CD4-positive, alpha-beta T cell treated with Interleukin-21 for 1 hour (primary cell): ENCODE measurements around the gene CAST.
"Not testable (repeated sequence)": the region's sequence is repeated elsewhere in the genome, so short reads cannot be mapped to it uniquely, and the experiment has no call there.

Experiments
- DNase-seq: peaks from one replicate; pipeline ENCODE4 v3.0.0-alpha.2; 2020

CAST gene

GRCh38 chr5:96788112-96788749 is 126.1 kb downstream of the CAST start:
- no peak for DNase-seq

DNA sequence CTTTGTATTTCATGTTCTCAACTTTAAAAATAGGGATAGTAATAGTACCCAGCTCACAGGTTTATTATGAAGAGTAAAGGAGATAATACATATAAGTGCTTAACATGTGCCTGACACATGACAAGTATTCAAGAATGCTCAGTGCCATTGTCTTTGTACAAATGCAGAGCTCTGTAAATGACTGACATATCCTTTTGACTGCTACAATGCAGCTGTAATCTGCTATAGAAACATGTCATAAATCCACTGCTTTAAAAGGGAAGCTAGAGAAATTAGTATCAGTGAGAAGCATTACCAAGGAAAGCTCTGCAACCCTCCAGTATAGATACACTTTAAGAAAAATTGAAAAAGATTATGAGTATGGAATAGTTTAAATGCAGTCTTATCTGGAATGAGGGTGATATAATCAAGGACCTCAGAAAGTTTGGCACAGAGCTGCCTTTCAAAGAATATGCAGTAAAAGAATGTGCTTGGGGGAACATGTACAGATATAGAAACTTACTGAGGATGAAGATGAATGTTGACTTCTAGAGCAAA is 127.7 kb downstream of the CAST start:
- no peak for DNase-seq

- DNase-seq: no peak
These were observed 128.9 kb downstream of the CAST start for GRCh38 chr5:96790961-96791504.

- peak; percentile 44 for DNase-seq
These were observed 132.6 kb downstream of the CAST start for GRCh38 chr5:96794757-96795156.

GRCh38 chr5:96795626-96796025 is 133.4 kb downstream of the CAST start:
- DNase-seq: no peak

- DNase-seq: no peak
These were observed 134.3 kb downstream of the CAST start for GRCh38 chr5:96796434-96796833.

GRCh38 chr5:96801718-96802117 is 139.5 kb downstream of the CAST start:
- DNase-seq: not testable (repeated sequence)

DNA sequence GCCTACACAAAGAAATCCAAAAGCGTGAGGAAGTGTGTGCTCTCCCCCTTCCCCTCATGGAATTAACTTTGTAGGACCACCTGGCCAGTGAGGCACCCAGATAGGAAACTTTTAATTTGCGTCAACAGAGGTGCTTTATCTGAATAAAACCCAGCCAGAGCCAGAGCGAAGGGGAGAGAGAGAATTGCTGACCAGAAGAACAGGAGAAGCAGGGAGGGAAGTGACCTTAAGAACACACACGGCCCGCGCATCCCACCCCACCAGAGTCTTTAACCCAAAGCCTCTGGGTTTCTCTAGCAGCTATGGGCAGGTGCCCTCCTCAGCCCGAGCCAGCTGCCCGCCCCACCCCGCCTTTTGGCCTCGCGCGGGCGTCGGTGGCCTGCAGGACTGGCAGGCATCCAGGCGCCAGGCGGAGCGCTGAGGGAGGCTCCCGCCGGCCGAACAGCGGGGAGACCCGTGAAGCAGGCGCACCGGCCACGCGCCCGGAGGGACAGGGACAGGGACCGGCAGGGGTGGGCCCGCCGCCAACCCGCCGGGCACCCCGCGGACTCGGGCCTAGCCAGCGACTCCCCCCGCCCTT is 145.0 kb downstream of the CAST start:
- DNase-seq: no peak

DNA sequence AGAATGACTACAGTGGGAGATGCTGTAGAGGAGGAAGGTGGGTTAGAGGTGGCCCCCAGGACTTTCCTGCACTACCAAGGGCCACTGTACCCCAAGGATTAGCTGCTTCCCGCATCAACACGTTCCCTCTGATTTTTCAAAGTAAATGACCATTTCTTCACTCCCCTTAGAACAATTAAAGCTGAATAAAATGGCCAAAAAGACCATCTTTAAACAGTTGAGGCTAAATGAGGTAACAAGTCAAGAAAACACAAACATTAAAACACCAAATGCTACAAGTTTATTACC is 146.3 kb downstream of the CAST start:
- no peak for DNase-seq

- DNase-seq: no peak
These were observed 146.8 kb downstream of the CAST start for GRCh38 chr5:96808868-96809558.

DNA sequence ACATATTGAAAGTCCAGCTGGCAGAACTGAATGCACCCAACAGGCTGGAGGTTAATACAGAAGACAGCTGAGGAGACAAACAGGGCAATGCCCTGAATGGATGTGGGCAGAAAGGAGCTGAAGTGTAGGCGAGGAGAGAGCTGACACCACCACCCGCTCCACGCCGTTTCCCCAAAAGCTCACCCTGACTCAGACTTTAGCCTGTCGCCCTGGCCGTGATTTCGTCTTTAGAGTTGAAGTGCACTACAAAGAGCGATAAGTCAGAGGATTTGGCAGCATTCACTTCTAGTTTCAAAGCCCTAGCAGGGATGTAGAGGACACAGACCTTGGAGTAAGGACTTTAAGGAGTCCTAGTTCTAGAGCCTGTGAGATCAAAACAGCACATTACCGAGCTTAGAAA is 147.7 kb downstream of the CAST start:
- no peak for DNase-seq

DNA sequence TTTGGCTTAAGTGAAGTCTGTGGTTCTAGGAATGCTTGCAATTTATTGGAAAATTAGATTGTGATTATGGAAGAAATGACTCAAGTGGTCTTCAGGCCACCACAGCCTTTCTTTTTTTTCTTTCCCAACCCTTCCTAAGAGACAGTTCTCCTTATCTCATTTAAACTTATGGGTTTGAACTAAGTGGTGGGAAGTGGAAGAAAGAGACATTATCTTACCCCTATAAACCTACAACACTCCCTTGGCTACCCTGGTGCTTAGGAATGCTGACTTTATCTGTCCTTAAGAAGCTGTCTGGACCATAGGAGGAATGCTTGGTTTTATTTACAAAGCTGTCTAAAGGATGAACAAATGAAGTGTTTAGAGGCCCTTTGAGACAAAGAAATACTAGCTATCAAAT is 150.7 kb downstream of the CAST start:
- DNase-seq: no peak

DNA sequence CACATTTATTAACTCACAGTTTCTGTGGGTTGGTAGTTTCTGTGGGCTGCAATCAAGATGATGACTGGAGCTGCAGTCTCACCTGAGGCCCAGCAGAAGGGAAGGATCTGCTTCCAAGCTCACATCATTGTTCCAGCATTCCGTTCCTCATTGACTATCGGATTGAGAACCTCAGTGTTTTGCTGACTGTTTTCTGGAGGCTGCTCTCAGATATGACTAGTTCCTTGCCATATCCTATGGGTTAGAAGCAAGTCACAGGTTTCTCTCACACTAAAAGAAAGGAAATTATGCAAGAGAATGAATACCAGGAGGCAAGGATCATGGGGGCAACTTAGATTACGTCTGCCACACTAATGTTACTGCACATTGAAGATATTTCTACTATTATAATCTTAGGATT is 151.9 kb downstream of the CAST start:
- DNase-seq: no peak

DNA sequence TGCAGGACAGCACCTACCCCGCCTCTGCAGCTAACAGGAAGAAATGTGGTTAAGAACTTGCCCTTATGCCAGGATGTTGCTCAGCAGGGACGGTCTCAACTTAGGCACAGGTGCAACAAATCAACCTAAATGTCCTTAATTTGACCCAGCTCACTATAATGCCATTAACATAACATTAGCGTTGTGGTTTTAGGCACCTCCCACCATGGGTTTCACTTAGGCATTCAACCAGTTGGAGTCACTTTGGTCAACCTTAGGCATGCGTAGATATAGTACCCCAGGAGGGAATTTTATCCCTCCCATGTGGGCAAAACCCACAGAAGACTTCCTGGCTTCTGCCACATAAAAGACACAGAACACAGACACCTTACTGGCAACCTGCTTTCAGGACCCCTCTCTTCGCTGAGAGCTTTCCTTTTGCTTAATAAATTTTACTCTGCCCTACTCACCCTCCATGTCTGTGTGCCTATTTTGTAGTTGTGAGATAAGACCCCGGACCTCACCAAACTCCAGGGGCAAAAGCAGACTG is 154.3 kb downstream of the CAST start:
- DNase-seq: peak; percentile 87

GRCh38 chr5:96816991-96817390 is 154.8 kb downstream of the CAST start:
- no peak for DNase-seq

GRCh38 chr5:96817506-96817905 is 155.3 kb downstream of the CAST start:
- DNase-seq: no peak

DNA sequence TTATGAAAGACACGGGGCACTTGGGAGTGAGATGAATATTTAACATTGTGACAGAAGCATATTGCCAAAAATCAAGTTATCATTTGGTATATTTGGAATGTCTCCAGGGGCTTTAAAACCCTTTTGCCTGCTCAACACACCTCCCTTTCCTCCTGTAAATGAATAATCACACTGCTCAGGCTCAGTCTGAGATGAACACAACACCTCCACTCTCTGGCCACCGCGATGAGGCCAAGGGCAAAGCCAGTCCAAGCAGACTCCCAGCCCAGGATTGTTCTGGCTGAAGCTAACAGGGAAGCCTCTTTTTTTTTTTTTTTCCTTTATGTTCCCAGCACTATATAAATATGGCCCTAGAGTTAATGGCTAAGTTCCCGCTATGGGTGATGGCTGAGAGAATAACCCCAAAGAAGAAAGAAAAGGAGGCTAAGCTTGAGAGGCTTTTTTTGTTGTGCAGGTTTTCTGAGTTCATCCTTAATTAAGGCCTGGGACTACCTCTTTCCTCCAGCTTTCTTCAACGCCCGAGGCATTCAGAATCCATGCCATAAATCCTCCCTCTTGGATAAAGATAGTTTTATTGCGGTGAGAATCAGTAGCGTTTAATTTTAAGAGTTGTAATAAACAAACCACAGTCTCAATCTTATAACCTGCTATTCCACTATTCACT is 156.1 kb downstream of the CAST start:
- no peak for DNase-seq

DNA sequence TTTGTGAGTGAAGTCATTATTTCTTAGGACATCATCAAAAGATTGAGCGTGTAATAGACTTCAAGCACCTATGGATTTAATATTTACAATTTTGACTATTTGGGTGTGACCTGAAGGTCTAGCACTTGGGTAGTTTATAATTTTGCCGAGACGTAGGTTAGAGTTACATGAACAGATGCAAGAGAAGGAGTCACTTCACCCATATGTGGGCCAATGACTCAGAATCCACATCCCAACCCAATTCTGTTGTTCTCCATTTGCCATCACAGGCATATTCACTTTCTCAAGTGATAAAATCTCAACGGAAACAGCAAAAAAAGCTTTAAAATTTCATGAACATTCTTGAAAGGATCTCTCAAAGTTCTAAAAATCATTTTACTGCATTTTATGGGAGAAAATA is 157.6 kb downstream of the CAST start:
- DNase-seq: no peak

- no peak for DNase-seq
These were observed 159.2 kb downstream of the CAST start for GRCh38 chr5:96821260-96821916.

- DNase-seq: peak; percentile 51
These were observed 160.7 kb downstream of the CAST start for GRCh38 chr5:96822686-96823459.

GRCh38 chr5:96823900-96824380 is 161.8 kb downstream of the CAST start:
- no peak for DNase-seq
